GM23248 (cell line): Measurements from ENCODE around the gene SLU7.

Experiments
- EZH2 ChIP-seq: fragments of 200-600 bp; sonication (generic); IDR thresholded peaks from 2 replicates; pipeline ENCODE4 v1.6.1; 2018; ENCODE audit warnings: antibody characterized with exemption, mild to moderate bottlenecking; ENCODE audit not compliant: insufficient read depth, poor library complexity, severe bottlenecking
- EZH2phosphoT487 ChIP-seq: fragments of 200-600 bp; sonication (generic); IDR thresholded peaks from 2 replicates; pipeline ENCODE4 v1.6.1; 2018; ENCODE audit warnings: antibody characterized with exemption, moderate library complexity, mild to moderate bottlenecking, low read depth; ENCODE audit not compliant: insufficient read depth

GRCh38 chr5:160359242-160359641 is 59.6 kb downstream of the SLU7 start:
- TF ChIP-seq EZH2 (no peak), EZH2phosphoT487 (no peak)
